ENCODE data around the gene CCNDBP1.
A peak's percentile ranks its signal among the peaks of the same experiment; 100 is the strongest.
"Not testable (repeated sequence)": the region's sequence is repeated elsewhere in the genome, so short reads cannot be mapped to it uniquely, and the experiment has no call there.

Gene CCNDBP1

GRCh38 chr15:43185157-43186002, at the start of gene CCNDBP1:
Gene CCNDBP1 (plus strand): TSS chr15:43185403. CDS start chr15:43185499, 96 bp downstream.
- DNase-seq, result peak; percentile 93

GRCh38 chr15:43143203-43143941, 41.8 kb upstream of the CCNDBP1 start:
- no peak for DNase-seq

GRCh38 chr15:43144512-43144911, 40.7 kb upstream of the CCNDBP1 start:
- no peak for DNase-seq

- no peak for DNase-seq
Observed at GRCh38 chr15:43146184-43146583, 39.0 kb upstream of the CCNDBP1 start.

GRCh38 chr15:43150191-43150929, 34.8 kb upstream of the CCNDBP1 start:
- DNase-seq, result no peak

- peak in 1 of 2 donors; percentile 69 for DNase-seq
Observed at GRCh38 chr15:43151688-43152087, 33.5 kb upstream of the CCNDBP1 start.

GRCh38 chr15:43153269-43153668, 31.9 kb upstream of the CCNDBP1 start:
- DNase-seq, result no peak

GRCh38 chr15:43165801-43166325, 19.3 kb upstream of the CCNDBP1 start:
- no peak for DNase-seq

- DNase-seq, result not testable (repeated sequence)
Observed at GRCh38 chr15:43167261-43167660, 17.9 kb upstream of the CCNDBP1 start.

GRCh38 chr15:43168192-43169107, 16.8 kb upstream of the CCNDBP1 start:
- DNase-seq, result no peak

- no peak for DNase-seq
Observed at GRCh38 chr15:43169888-43170287, 15.3 kb upstream of the CCNDBP1 start.

- not testable (repeated sequence) for DNase-seq
Observed at GRCh38 chr15:43175656-43176309, 9.4 kb upstream of the CCNDBP1 start.

- not testable (repeated sequence) for DNase-seq
Observed at GRCh38 chr15:43177147-43177546, 8.1 kb upstream of the CCNDBP1 start.

- DNase-seq, result no peak
Observed at GRCh38 chr15:43183270-43183669, 1.9 kb upstream of the CCNDBP1 start.

GRCh38 chr15:43184407-43185124, 637 bp upstream of the CCNDBP1 start:
- no peak for DNase-seq

- DNase-seq, result no peak
Observed at GRCh38 chr15:43186003-43186353, 775 bp downstream of the CCNDBP1 start.

GRCh38 chr15:43187544-43188155, 2.4 kb downstream of the CCNDBP1 start:
- DNase-seq, result peak in 1 of 2 donors; percentile 67

GRCh38 chr15:43189296-43189695, 4.1 kb downstream of the CCNDBP1 start:
- DNase-seq, result no peak

GRCh38 chr15:43190178-43190577, 5.0 kb downstream of the CCNDBP1 start:
- DNase-seq, result no peak

- no peak for DNase-seq
Observed at GRCh38 chr15:43193710-43194109, 8.5 kb downstream of the CCNDBP1 start.

Data from CD4-positive, alpha-beta T cell treated with Interleukin-4 for 1 hour (primary cell).